ENCODE data around the gene TEK. TPM values are rescaled to one million over a fixed set of nuclear protein-coding genes. Genes with fewer than 3 reads are reported as not detected.

TEK gene
- total RNA-seq, 1 donor: 12.5 TPM

- DNase-seq (ENCODE audit: low read depth): no peak
- no peak for TF ChIP-seq CTCF (IDR thresholded peaks at IDR 0.05; ENCODE audit: insufficient read depth, low read depth, low read length)
- no peak overlapping the region for H3K4me3 ChIP-seq (ENCODE audit: low read depth, low read length)
Observed at GRCh38 chr9:27193886-27194285, 84.9 kb downstream of the TEK start.

- TF ChIP-seq CTCF (IDR thresholded peaks at IDR 0.05; ENCODE audit: insufficient read depth, low read depth, low read length): no peak
- peak; percentile 92 for DNase-seq (ENCODE audit: low read depth)
- H3K4me3 ChIP-seq (ENCODE audit: low read depth, low read length): no peak overlapping the region
Observed at GRCh38 chr9:27194401-27195091, 85.5 kb downstream of the TEK start.

- peak; percentile 67 for DNase-seq (ENCODE audit: low read depth)
- H3K4me3 ChIP-seq (ENCODE audit: low read depth, low read length): no peak overlapping the region
- no peak for TF ChIP-seq CTCF (IDR thresholded peaks at IDR 0.05; ENCODE audit: insufficient read depth, low read depth, low read length)
Observed at GRCh38 chr9:27195191-27195590, 86.2 kb downstream of the TEK start.

GRCh38 chr9:27196383-27196782 is 87.4 kb downstream of the TEK start:
- no peak for DNase-seq (ENCODE audit: low read depth)
- TF ChIP-seq CTCF (IDR thresholded peaks at IDR 0.05; ENCODE audit: insufficient read depth, low read depth, low read length): no peak
- no peak overlapping the region for H3K4me3 ChIP-seq (ENCODE audit: low read depth, low read length)

- peak; percentile 31 for DNase-seq (ENCODE audit: low read depth)
- no peak overlapping the region for H3K4me3 ChIP-seq (ENCODE audit: low read depth, low read length)
- TF ChIP-seq CTCF (IDR thresholded peaks at IDR 0.05; ENCODE audit: insufficient read depth, low read depth, low read length): peak; percentile 18
Observed at GRCh38 chr9:27198190-27198589, 89.2 kb downstream of the TEK start.

- H3K4me3 ChIP-seq (ENCODE audit: low read depth, low read length): no peak overlapping the region
- TF ChIP-seq CTCF (IDR thresholded peaks at IDR 0.05; ENCODE audit: insufficient read depth, low read depth, low read length): no peak
- DNase-seq (ENCODE audit: low read depth): peak; percentile 69
Observed at GRCh38 chr9:27202056-27202455, 93.0 kb downstream of the TEK start.

- no peak overlapping the region for H3K4me3 ChIP-seq (ENCODE audit: low read depth, low read length)
- no peak for TF ChIP-seq CTCF (IDR thresholded peaks at IDR 0.05; ENCODE audit: insufficient read depth, low read depth, low read length)
- no peak for DNase-seq (ENCODE audit: low read depth)
Observed at GRCh38 chr9:27203783-27204182, 94.8 kb downstream of the TEK start.
